NOMO-1 (cell line): ENCODE data around the gene ISX.
A peak's percentile ranks its signal among the peaks of the same experiment; 100 is the strongest.

Experiments used
- DNase-seq, 2 experiments: peaks; one replicate each; lab custom pipeline; 2025; ENCODE audit not compliant: unreplicated experiment in 2 of 2; lab: John Stamatoyannopoulos, UW

The ISX gene

DNA sequence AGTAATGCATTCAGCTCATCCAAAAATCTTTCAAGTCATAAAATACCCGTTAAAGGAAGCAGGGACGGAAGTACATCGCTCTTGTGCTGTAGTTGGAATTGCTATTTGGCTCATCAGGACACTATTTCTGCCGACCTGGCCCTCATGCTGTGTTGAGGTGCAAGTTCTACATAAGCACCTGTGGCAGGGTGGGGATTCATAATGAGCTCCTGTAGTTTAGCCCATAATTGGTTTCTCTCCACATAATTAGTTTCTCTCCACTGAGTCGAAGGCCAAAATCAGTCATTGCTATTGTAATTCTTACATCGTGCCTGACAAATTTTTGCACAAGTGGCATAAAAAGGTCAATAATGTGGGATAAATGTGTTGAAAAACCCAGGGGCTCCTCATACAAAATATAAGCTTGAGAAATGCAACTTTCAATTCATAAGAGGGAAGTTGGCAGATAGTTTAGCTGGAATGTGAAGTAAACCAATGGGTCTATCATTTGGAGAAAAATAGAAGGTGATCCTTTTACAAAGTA lies 14.9 kb upstream of the ISX start:
- no peak for DNase-seq

DNA sequence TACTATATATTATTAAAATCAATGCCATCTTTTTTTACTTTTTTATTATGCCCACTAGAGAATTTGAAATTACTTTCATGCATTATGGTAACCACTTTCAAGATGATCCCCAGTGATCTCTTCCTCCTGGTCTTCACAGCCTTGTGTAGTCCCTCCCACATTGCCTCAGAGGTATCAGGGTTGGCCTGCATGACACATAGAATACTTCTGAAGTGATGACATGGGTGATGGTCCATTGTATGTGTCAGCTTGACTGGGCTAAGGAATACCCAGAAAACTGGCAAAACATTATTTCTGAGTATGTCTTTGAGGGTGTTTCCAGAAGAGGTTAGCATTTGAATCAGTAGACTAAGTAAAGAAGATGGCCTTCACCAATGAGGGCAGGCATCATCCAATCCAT lies 14.2 kb upstream of the ISX start:
- DNase-seq: no peak

GRCh38 chr22:35053060-35053835 lies 12.7 kb upstream of the ISX start:
- DNase-seq: no peak

GRCh38 chr22:35054064-35054463 lies 11.9 kb upstream of the ISX start:
- no peak for DNase-seq

DNA sequence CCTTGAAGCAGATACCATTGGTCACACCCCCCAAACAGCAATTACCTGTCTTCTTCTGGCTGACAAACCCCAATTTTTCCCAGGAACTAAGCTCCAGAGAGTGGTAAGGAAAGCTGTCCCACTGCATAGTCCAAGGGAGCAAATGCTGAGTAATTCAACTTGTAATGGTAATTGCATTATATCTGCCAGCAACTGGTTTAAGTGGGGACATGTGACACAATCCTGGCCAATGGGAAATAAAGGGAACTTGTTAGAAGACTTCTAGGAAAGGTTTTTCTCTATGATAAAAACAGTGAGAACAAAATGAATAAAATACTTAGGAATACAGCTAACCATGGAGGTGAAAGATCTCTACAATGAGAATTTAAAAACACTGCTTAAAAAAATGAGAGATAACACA lies 9.5 kb upstream of the ISX start:
- no peak for DNase-seq

GRCh38 chr22:35057155-35057554 lies 8.8 kb upstream of the ISX start:
- DNase-seq: no peak

DNA sequence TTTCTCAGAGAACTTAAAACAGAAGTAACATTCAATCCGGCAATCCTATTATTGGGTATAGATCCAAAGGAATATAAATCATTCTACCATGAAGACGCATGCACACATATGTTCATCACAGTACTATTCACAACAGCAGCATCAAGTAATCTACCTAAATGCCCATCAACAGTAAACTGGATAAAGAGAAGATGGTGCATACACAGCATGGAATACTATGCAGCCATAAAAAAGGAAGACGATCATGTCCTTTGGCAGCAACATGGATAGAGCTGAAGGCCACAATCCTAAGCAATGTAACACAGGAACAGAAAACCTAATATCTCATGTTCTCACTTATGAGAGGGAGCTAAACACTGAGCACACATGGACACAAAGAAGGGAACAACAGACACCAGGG lies 6.3 kb upstream of the ISX start:
- DNase-seq: no peak

- DNase-seq: no peak
These were observed 1.3 kb upstream of the ISX start for GRCh38 chr22:35064664-35065063.

GRCh38 chr22:35065183-35065582 lies 775 bp upstream of the ISX start:
- DNase-seq: no peak

- no peak for DNase-seq
These were observed 810 bp downstream of the ISX start for GRCh38 chr22:35066768-35067167.

- DNase-seq: peak; percentile 2 to 12
These were observed 3.6 kb downstream of the ISX start for GRCh38 chr22:35069541-35069940.

- no peak for DNase-seq
These were observed 4.6 kb downstream of the ISX start for GRCh38 chr22:35070451-35071093.

GRCh38 chr22:35071784-35072183 lies 5.8 kb downstream of the ISX start:
- no peak for DNase-seq

GRCh38 chr22:35072925-35073324 lies 7.0 kb downstream of the ISX start:
- no peak for DNase-seq

DNA sequence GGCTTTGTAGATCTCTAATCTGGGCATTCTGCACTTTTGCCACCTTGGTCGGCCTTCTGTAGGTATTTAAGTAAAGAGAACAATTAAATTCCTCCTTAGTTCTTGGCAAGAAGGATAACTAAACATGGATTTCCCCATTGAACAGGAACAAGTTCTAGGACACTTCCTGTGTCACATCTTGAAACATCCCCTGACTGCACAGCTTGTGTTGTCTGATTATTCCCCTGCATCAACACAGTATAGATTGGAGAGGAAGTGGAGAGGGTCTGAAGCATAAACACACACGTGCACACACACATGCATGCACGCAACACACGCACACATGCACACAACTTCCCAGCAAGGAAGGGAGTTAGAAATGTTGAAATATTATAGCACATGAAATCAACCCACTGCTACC lies 8.6 kb downstream of the ISX start:
- no peak for DNase-seq

GRCh38 chr22:35076630-35077029 lies 10.7 kb downstream of the ISX start:
- peak in 1 of 2 experiments; percentile 8 for DNase-seq

DNA sequence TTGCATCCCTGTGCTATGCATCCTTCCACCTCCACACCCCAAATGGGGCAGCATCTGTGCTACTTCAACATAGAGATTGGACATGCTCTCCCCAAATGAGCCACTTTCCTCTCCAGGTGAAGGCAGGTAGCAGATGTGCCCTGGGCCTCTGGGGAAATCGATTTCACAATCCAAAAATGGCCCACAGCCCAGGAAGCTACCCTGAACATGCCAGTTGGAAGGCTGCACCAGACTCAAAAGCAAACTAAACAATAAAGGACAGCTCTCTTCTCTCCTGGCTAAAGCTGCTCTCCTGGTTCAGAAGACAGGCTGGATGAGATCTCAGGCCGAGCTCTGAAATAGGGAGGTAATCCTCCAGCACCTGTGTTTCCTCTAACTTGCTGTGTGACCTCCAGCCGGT lies 19.7 kb downstream of the ISX start:
- no peak for DNase-seq

DNA sequence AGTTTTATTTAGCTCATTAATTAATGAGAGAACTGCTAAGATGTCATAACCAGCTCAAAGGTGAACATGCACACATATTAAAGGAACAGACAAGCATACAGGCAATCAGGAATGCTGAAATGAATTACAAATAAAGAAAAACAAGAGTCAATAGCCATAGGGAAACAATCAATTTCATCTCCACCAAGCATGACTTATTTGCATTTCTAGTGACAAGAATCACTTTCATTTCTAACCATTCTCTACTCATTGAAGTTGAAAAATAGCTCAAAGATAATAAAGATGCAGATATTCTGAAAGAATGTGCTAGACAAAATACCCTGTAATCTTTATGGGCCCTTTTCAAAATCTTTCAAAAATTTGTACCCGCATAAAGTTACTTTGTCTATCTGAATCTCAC lies 23.2 kb downstream of the ISX start:
- DNase-seq: no peak

DNA sequence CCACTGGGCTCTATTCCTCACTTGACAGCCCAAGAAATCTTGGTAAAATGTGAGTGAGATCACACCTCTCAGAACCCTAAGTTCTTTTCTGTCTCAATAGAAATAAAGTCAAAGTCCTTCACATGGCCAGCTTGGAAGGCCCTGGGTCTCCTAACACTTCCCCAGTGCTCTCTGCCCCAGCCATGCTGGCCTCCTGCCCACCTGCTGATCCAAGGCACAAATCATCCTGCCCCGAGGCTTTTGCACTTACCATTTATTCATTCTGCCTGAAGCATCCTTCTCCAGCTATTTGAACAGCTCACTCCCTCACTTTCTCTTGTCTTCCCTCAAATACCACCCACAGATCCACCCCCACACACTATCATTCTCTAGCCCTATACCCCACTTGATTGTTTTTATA lies 26.4 kb downstream of the ISX start:
- no peak for DNase-seq

- no peak for DNase-seq
These were observed 33.0 kb downstream of the ISX start for GRCh38 chr22:35098921-35099320.

- DNase-seq: no peak
These were observed 33.9 kb downstream of the ISX start for GRCh38 chr22:35099883-35100282.

GRCh38 chr22:35102663-35103062 lies 36.7 kb downstream of the ISX start:
- peak; percentile 8 to 52 for DNase-seq
